NCI-H146 treated with DMSO at 0.1 percent for 48 hours (cell line): ENCODE data around the gene TNFRSF4.

Experiments
- DNase-seq: peaks from one replicate; lab custom pipeline; 2025; ENCODE audit not compliant: unreplicated experiment; lab: John Stamatoyannopoulos, UW

TNFRSF4 gene

DNA sequence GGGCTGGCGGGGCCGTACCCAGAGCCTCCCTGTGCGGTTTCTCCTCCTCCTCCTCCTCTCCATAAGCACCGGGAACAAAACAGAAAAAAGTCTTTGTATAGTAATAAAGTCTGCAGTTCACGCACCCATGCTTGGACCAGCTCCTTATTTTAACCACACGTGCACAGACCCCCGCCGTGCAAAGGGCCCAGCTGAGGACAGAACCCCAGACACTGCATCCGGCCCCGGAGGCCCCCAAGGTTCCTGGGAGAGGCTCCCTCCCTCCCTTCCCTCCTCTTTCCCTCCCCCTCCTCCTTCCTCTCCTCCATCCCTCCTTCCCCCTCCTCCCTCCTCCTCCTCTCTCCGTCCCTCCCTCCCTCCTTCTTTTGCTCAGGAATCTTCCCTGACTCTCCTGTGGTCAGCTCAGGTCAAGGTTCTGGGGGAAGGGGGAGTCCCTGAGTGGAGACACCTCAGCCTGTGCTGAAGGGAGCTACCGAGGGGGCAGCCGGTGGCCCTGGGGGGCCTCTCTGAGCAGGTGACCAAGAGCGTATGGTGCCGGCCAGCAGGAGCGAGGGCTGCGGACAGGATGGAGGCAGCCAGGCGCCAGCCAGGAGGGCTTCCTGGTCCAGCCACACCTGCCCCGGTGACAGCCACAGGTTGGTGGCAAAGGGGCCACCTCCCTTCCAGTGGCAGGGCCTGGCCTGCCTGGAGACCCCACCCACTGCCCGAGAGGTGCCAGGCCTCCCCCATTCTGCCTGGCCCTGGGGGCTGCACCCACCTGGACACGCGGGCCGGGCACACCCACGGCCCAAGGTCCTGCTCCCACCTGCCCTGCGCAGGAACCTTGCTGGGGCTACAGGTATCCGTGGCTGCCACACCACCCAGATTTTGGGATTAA is 43.5 kb downstream of the TNFRSF4 start:
- no peak for DNase-seq

DNA sequence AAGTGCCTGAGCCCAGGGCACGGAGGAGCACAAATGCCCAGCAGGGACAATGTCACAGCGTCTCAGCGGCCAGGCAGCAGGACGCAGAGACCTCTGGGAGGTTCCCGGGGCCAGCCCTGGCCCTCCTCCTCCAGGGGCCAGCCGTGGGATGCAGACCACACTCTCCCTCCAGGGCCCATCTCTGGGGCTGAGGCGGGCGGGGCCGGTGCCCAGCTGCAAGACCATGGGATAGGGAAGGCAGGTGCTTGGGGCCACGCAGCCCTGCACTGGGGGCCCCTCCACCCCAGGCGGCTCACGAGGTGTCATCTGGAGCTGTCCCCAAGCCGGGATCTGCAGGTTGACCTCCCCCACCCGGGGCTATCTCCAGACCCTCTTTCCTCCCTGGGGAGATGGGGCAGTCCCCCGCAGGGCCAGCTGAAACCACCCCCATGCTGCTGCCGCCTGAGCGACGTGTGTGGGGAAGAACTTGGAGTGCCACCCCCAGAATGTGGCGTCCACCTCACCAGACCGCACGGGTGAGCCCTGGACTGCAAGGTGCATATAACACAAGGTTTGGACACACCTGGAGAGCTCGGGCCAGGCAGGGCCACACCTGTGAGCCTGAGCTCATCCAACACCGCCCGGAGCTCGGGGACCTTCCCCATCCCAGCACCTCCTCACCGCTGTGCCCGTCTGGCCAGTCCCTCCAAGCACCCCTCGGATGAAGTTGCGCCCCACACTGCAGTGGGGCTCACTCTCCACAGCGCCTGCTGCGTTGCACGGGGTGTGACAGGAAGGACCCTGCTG is 44.3 kb downstream of the TNFRSF4 start:
- no peak for DNase-seq

- DNase-seq, result no peak
These were observed 45.2 kb downstream of the TNFRSF4 start for GRCh38 chr1:1168451-1169411.

DNA sequence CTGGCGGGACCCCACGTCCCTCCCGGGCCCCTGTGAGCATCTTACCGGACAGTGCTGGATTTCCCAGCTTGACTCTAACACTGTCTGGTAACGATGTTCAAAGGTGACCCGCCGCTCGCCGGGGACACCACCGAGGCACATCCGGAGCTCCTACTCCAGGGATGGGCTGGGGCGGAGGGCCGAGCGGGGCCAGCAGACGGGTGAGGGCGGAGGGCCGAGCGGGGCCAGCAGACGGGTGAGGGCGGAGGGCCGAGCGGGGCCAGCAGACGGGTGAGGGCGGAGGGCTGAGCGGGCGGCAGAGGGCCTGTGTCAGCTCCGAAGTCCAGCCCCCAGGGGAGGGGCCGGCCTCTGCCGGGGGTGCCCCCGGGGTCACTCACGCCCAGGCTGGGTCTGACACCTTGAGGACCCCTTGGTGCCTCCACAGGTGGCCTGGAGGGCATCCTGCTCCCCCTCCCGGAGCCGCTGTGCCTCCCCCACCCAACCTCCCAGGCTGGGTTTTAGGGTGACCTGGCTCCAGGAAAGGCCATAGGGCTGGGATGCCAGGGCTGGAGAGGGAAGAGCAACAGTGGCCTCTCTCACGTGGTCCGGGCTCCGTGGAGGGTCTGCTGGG is 46.0 kb downstream of the TNFRSF4 start:
- DNase-seq, result no peak

DNA sequence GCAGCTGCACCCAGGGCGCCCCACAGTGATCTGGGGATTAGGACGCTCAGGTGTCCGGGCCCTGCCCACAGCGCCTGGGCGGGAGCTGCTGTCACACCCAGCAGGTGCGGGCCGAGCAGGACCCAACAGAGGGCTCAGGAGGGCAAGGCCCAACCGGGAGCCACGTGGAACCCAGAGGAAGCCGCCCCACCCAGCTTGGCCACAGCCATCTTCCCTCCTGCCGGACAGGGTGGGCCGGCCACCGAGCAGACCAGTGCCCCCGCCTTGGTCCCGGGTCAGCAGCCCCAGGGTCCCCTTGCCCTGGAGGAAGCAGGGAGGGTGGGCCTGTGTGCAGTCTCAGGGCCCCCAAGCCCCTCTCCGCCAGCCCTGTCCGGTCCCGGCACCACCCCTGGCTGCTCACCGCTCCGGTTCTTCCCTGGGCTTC is 46.5 kb downstream of the TNFRSF4 start:
- no peak for DNase-seq

- DNase-seq, result no peak
These were observed 47.1 kb downstream of the TNFRSF4 start for GRCh38 chr1:1166642-1167397.

GRCh38 chr1:1165900-1166421 is 48.0 kb downstream of the TNFRSF4 start:
- no peak for DNase-seq

GRCh38 chr1:1165485-1165884 is 48.5 kb downstream of the TNFRSF4 start:
- no peak for DNase-seq

DNA sequence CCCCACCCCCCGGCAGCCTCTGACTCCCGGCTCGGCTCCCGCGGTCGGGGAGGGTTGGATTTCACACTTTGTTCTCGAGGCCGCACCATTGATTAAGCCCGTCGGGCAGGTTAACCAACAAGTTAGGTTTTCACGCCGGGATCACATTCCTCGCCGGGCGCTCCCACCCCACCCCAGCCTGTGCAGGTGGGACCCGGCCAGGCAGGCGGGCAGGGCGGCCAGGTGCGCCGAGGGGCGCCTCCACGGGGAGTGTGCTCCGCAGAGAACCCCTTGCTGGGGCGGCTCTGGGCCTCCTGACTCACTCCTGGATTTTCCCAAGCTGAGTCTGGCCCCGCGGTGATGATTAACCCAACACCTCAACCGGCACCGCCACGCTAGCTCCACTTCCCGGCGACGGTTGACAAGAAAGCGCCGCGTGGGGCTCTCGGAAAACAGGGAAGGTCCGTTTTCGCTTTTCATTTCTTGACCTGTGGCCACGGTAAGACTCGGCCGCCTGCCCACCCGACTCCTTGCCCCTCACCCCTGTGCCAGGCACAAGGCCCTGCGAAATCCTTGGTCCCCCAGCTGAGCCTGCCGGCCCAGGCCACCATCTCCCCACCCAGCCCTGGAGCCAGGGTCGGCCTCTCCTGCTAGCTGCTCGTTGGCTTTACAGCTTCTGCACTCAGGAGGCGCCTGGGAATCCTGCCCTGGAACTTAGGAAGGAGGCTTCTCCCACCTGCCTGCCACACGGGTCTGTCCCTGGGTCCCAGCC is 49.1 kb downstream of the TNFRSF4 start:
- DNase-seq, result no peak

- no peak for DNase-seq
These were observed 49.6 kb downstream of the TNFRSF4 start for GRCh38 chr1:1164361-1164700.

DNA sequence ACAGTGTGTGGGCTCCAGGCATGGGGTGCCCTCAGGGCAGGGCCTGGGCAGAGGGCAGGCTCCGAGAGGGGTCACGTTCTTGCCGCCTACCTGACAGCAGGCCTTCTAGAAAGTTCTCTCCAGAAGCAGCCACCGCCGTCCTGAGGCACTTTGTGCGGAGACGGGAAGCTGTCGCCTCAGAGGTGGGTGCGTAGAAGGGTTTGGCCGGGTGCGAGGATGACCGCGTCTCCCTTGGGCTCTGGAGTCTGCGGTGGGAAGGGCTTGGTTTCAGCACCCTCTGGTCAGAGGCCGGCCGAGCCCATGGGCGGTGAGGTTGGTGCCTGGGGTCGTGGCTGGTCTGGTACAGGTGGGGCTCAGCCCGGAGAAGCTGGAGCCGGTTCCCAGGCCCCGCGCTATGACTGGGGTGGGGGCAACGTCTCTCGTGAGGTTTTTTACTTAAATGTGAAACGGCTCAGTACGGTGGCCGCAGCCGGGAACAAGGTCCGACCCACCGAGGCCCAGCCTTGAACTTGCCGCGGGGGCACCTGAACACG is 50.3 kb downstream of the TNFRSF4 start:
- DNase-seq, result no peak

DNA sequence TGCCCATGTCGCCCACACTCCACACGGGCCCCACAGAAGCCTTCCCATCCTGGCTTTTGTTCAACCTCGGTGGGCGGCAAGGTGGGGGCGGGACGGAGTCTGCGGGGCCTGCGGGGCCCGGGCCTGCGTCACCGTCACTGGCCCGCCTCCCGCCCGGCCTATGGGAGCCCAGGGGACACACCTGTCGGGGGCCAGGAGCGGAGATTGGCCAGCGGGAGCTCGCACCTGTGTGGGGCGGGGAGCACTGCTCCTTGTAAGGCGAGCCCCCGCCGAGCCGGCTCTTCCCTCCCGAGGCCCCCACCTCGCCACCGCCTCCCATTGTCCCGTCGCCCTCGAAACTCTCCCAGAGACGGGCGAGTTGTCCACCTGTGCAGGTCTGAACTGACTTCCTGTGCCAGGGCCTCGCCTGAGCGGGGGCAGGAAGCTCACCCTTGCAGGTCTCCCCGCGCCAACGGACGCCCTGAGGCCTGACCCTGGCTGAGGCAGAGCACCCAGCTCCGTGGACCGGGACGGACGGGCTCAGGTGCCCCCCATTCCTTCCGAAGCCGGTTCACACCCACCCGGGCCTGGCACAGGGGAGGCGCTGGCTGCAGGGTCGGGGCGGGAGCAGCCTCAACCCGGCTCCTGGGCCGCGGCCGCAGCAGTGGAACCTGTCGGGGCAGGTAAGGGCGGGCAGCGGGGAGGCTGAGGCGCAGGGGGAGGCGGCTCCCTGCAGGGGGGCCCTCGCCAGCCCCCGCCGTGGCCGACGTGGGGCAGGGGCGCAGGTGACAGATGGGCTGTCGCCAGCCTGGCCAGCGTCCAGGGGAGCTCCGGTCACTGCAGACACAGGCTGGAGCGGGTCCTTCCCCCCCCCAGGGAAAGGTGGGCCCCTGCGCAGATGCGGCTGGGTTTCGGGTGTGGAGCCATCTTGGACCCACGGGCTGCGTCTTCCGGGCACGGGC is 51.1 kb downstream of the TNFRSF4 start:
- peak; percentile 86 for DNase-seq

GRCh38 chr1:1161683-1162079 is 52.3 kb downstream of the TNFRSF4 start:
- DNase-seq, result no peak
